ENCODE results near the gene UNC5A.

Gene UNC5A

GRCh38 chr5:176785184-176786145 is 24.9 kb upstream of the UNC5A start:
- Histone ChIP-seq H3K36me3 (ENCODE audit: control insufficient read depth, low read depth, low read length) (no peaks in the 10 kb centered on the region), H3K9me3 (ENCODE audit: control insufficient read depth, low read depth, low read length) (no peaks in the 10 kb centered on the region), H3K27ac (ENCODE audit: low read length) (no peak overlapping the region), H3K27me3 (ENCODE audit: control insufficient read depth, insufficient read depth, low read length) (peaks cover 21% of the 10 kb centered on the region), H3K4me3 (ENCODE audit: low read length) (no peak overlapping the region), H3K9ac (ENCODE audit: low read length) (no peak overlapping the region), H3K4me1 (ENCODE audit: control insufficient read depth, low read depth, low read length) (peaks cover 37% of the 10 kb centered on the region)

- Histone ChIP-seq H3K4me3 (ENCODE audit: low read length) (no peak overlapping the region), H3K9ac (ENCODE audit: low read length) (no peak overlapping the region), H3K9me3 (ENCODE audit: control insufficient read depth, low read depth, low read length) (no peaks in the 10 kb centered on the region), H3K36me3 (ENCODE audit: control insufficient read depth, low read depth, low read length) (no peaks in the 10 kb centered on the region), H3K27me3 (ENCODE audit: control insufficient read depth, insufficient read depth, low read length) (peaks cover 28% of the 10 kb centered on the region), H3K4me1 (ENCODE audit: control insufficient read depth, low read depth, low read length) (peaks cover 35% of the 10 kb centered on the region), H3K27ac (ENCODE audit: low read length) (no peak overlapping the region)
These were observed 22.7 kb upstream of the UNC5A start for GRCh38 chr5:176787676-176788075.

GRCh38 chr5:176788091-176788490 is 22.3 kb upstream of the UNC5A start:
- H3K4me3 ChIP-seq (ENCODE audit: low read length): no peak overlapping the region
- peaks cover 35% of the 10 kb centered on the region for H3K4me1 ChIP-seq (ENCODE audit: control insufficient read depth, low read depth, low read length)
- H3K9ac ChIP-seq (ENCODE audit: low read length): no peak overlapping the region
- H3K27ac ChIP-seq (ENCODE audit: low read length): no peak overlapping the region
- peaks cover 28% of the 10 kb centered on the region for H3K27me3 ChIP-seq (ENCODE audit: control insufficient read depth, insufficient read depth, low read length)
- H3K9me3 ChIP-seq (ENCODE audit: control insufficient read depth, low read depth, low read length): no peaks in the 10 kb centered on the region
- H3K36me3 ChIP-seq (ENCODE audit: control insufficient read depth, low read depth, low read length): no peaks in the 10 kb centered on the region

- peaks cover 28% of the 10 kb centered on the region for H3K27me3 ChIP-seq (ENCODE audit: control insufficient read depth, insufficient read depth, low read length)
- H3K4me3 ChIP-seq (ENCODE audit: low read length): no peak overlapping the region
- H3K9ac ChIP-seq (ENCODE audit: low read length): no peak overlapping the region
- H3K36me3 ChIP-seq (ENCODE audit: control insufficient read depth, low read depth, low read length): no peaks in the 10 kb centered on the region
- peaks cover 35% of the 10 kb centered on the region for H3K4me1 ChIP-seq (ENCODE audit: control insufficient read depth, low read depth, low read length)
- no peak overlapping the region for H3K27ac ChIP-seq (ENCODE audit: low read length)
- H3K9me3 ChIP-seq (ENCODE audit: control insufficient read depth, low read depth, low read length): no peaks in the 10 kb centered on the region
These were observed 21.2 kb upstream of the UNC5A start for GRCh38 chr5:176788941-176789872.

- Histone ChIP-seq H3K9me3 (ENCODE audit: control insufficient read depth, low read depth, low read length) (no peaks in the 10 kb centered on the region), H3K4me1 (ENCODE audit: control insufficient read depth, low read depth, low read length) (peaks cover 28% of the 10 kb centered on the region), H3K9ac (ENCODE audit: low read length) (no peak overlapping the region), H3K27ac (ENCODE audit: low read length) (no peak overlapping the region), H3K4me3 (ENCODE audit: low read length) (no peak overlapping the region), H3K27me3 (ENCODE audit: control insufficient read depth, insufficient read depth, low read length) (peaks cover 28% of the 10 kb centered on the region), H3K36me3 (ENCODE audit: control insufficient read depth, low read depth, low read length) (no peaks in the 10 kb centered on the region)
These were observed 20.3 kb upstream of the UNC5A start for GRCh38 chr5:176789873-176790615.

GRCh38 chr5:176790941-176791340 is 19.4 kb upstream of the UNC5A start:
- H3K27ac ChIP-seq (ENCODE audit: low read length): no peak overlapping the region
- H3K36me3 ChIP-seq (ENCODE audit: control insufficient read depth, low read depth, low read length): no peaks in the 10 kb centered on the region
- H3K9me3 ChIP-seq (ENCODE audit: control insufficient read depth, low read depth, low read length): no peaks in the 10 kb centered on the region
- H3K4me1 ChIP-seq (ENCODE audit: control insufficient read depth, low read depth, low read length): peaks cover 27% of the 10 kb centered on the region
- peaks cover 28% of the 10 kb centered on the region for H3K27me3 ChIP-seq (ENCODE audit: control insufficient read depth, insufficient read depth, low read length)
- H3K9ac ChIP-seq (ENCODE audit: low read length): no peak overlapping the region
- H3K4me3 ChIP-seq (ENCODE audit: low read length): no peak overlapping the region

GRCh38 chr5:176792655-176793342 is 17.6 kb upstream of the UNC5A start:
- H3K4me3 ChIP-seq (ENCODE audit: low read length): no peak overlapping the region
- H3K9ac ChIP-seq (ENCODE audit: low read length): no peak overlapping the region
- no peaks in the 10 kb centered on the region for H3K9me3 ChIP-seq (ENCODE audit: control insufficient read depth, low read depth, low read length)
- H3K4me1 ChIP-seq (ENCODE audit: control insufficient read depth, low read depth, low read length): peaks cover 26% of the 10 kb centered on the region
- H3K27me3 ChIP-seq (ENCODE audit: control insufficient read depth, insufficient read depth, low read length): peaks cover 28% of the 10 kb centered on the region
- no peak overlapping the region for H3K27ac ChIP-seq (ENCODE audit: low read length)
- no peaks in the 10 kb centered on the region for H3K36me3 ChIP-seq (ENCODE audit: control insufficient read depth, low read depth, low read length)

GRCh38 chr5:176793343-176793699 is 17.0 kb upstream of the UNC5A start:
- H3K27ac ChIP-seq (ENCODE audit: low read length): no peak overlapping the region
- peaks cover 26% of the 10 kb centered on the region for H3K27me3 ChIP-seq (ENCODE audit: control insufficient read depth, insufficient read depth, low read length)
- peaks cover 21% of the 10 kb centered on the region for H3K4me1 ChIP-seq (ENCODE audit: control insufficient read depth, low read depth, low read length)
- H3K4me3 ChIP-seq (ENCODE audit: low read length): no peak overlapping the region
- no peaks in the 10 kb centered on the region for H3K36me3 ChIP-seq (ENCODE audit: control insufficient read depth, low read depth, low read length)
- no peaks in the 10 kb centered on the region for H3K9me3 ChIP-seq (ENCODE audit: control insufficient read depth, low read depth, low read length)
- no peak overlapping the region for H3K9ac ChIP-seq (ENCODE audit: low read length)

GRCh38 chr5:176793736-176794135 is 16.6 kb upstream of the UNC5A start:
- Histone ChIP-seq H3K27me3 (ENCODE audit: control insufficient read depth, insufficient read depth, low read length) (peaks cover 22% of the 10 kb centered on the region), H3K27ac (ENCODE audit: low read length) (no peak overlapping the region), H3K9me3 (ENCODE audit: control insufficient read depth, low read depth, low read length) (no peaks in the 10 kb centered on the region), H3K9ac (ENCODE audit: low read length) (no peak overlapping the region), H3K36me3 (ENCODE audit: control insufficient read depth, low read depth, low read length) (no peaks in the 10 kb centered on the region), H3K4me1 (ENCODE audit: control insufficient read depth, low read depth, low read length) (peaks cover 16% of the 10 kb centered on the region), H3K4me3 (ENCODE audit: low read length) (no peak overlapping the region)

GRCh38 chr5:176794509-176794908 is 15.8 kb upstream of the UNC5A start:
- Histone ChIP-seq H3K9ac (ENCODE audit: low read length) (no peak overlapping the region), H3K27me3 (ENCODE audit: control insufficient read depth, insufficient read depth, low read length) (peaks cover 16% of the 10 kb centered on the region), H3K27ac (ENCODE audit: low read length) (no peak overlapping the region), H3K36me3 (ENCODE audit: control insufficient read depth, low read depth, low read length) (no peaks in the 10 kb centered on the region), H3K4me3 (ENCODE audit: low read length) (no peak overlapping the region), H3K9me3 (ENCODE audit: control insufficient read depth, low read depth, low read length) (no peaks in the 10 kb centered on the region), H3K4me1 (ENCODE audit: control insufficient read depth, low read depth, low read length) (peaks cover 9% of the 10 kb centered on the region)

Data from iPS-18a (cell line).